AG09309 (cell line): ENCODE results near the gene SUPT3H.

Experiments used
- DNase-seq: peaks from one replicate; pipeline ENCODE4 v3.0.0-alpha.2; 2010; ENCODE audit warnings: low read depth
- H3K4me3 ChIP-seq: 2 replicates; pipeline ENCODE4 v1.5.1; 2011; ENCODE audit warnings: mild to moderate bottlenecking, low read depth, low read length, moderate library complexity; ENCODE audit not compliant: control insufficient read depth
- CTCF ChIP-seq: IDR thresholded peaks from 2 replicates; pipeline ENCODE4 v1.5.1; 2011; ENCODE audit warnings: mild to moderate bottlenecking, low read depth, low read length, inconsistent platforms; ENCODE audit not compliant: insufficient read depth, control insufficient read depth; ENCODE audit errors: missing control alignments

The SUPT3H gene

GRCh38 chr6:45195137-45195536, 182.6 kb downstream of the SUPT3H start:
- TF ChIP-seq CTCF, result no peak
- no peak overlapping the region for H3K4me3 ChIP-seq
- DNase-seq, result no peak

- no peak for TF ChIP-seq CTCF
- DNase-seq, result no peak
- H3K4me3 ChIP-seq, result no peak overlapping the region
Measured at GRCh38 chr6:45192556-45192955, 185.2 kb downstream of the SUPT3H start.

GRCh38 chr6:45191414-45191813, 186.3 kb downstream of the SUPT3H start:
- no peak for DNase-seq
- no peak for TF ChIP-seq CTCF
- H3K4me3 ChIP-seq, result no peak overlapping the region

- no peak for TF ChIP-seq CTCF
- DNase-seq, result peak; percentile 4
- H3K4me3 ChIP-seq, result no peak overlapping the region
Measured at GRCh38 chr6:45187836-45188235, 189.9 kb downstream of the SUPT3H start.

- H3K4me3 ChIP-seq, result no peak overlapping the region
- DNase-seq, result no peak
Measured at GRCh38 chr6:45185403-45186251, 192.1 kb downstream of the SUPT3H start.

GRCh38 chr6:45184937-45185336, 192.8 kb downstream of the SUPT3H start:
- H3K4me3 ChIP-seq, result no peak overlapping the region
- no peak for TF ChIP-seq CTCF
- DNase-seq, result no peak

More at GRCh38 chr6:45185403-45186251, 192.1 kb downstream of the SUPT3H start:
- no peak for TF ChIP-seq CTCF
